Lower leg skin (tissue), 3 donors: Measurements from ENCODE around the gene SLC34A3.

Experiments used
- CTCF ChIP-seq, 3 donors: fragments of 450-650 bp; IDR thresholded peaks; one replicate each; pipeline ENCODE4 v1.5.1; 2016; ENCODE audit warnings: antibody characterized with exemption in 3 of 3, mild to moderate bottlenecking in 3 of 3, moderate library complexity in 2 of 3
- POLR2A ChIP-seq, 2 donors: fragments of 450-650 bp; IDR thresholded peaks; one replicate each; pipeline ENCODE4 v1.6.1; 2016 to 2017; ENCODE audit warnings: antibody characterized with exemption in 2 of 2, mild to moderate bottlenecking in 1 of 2, moderate library complexity in 1 of 2

- no peak for TF ChIP-seq POLR2A (IDR thresholded peaks at IDR 0.05)
- no peak for TF ChIP-seq CTCF (IDR thresholded peaks at IDR 0.05)
Measured at GRCh38 chr9:137244486-137245449, 14.1 kb downstream of the SLC34A3 start.
